Heart left ventricle (tissue), 13 donors: ENCODE measurements around the gene UBALD2.

Source experiments
- CTCF ChIP-seq, 12 donors: fragments of 200-600 bp; sonication (generic) in 4 of 12; IDR thresholded peaks; one replicate each; pipeline versions ENCODE4 v1.5.0 to v1.8.0; 2018 to 2022; ENCODE audit warnings: antibody characterized with exemption in 12 of 12, mild to moderate bottlenecking in 5 of 12
- POLR2A ChIP-seq, 2 donors: fragments of 450-650 bp; IDR thresholded peaks; one replicate each; pipeline ENCODE4 v1.6.1; 2017; ENCODE audit warnings: antibody characterized with exemption in 2 of 2, mild to moderate bottlenecking in 2 of 2, moderate library complexity in 2 of 2
- donor health status: ischemic (EF 13 %, LVEDD 7.1; RV severe dilation, severe dysfunction).
- donor health status: DM: no; HTN: yes; CAD: no.
- donor health status: DM: no; HTN: no; CAD: no.
- donor health status: ischemic (EF 25% LVEDD 6.9; RV normal size, moderate dysfunction).
- donor health status: ischemic (EF 25% LVEDD 5.7; RV mildly dilated, moderate dysfunction).
- donor health status: ischemic (EF 35%, LVEDD 5.7; RV mildly dilated, moderate dysfunction).
- donor health status: nonischemic (EF 11% LVEDD 7.7; RV severe dilation, severe dysfunction).
- donor health status: DM: yes; HTN: yes; CAD: no.
- donor health status: PGD.
- donor health status: ischemic (EF 29% LVEDD 5.4; RV normal size, mild dysfunction).
- donor health status: nonischemic (EF 23%, LVEDD 6.1; RV moderate dilation, normal function).

DNA sequence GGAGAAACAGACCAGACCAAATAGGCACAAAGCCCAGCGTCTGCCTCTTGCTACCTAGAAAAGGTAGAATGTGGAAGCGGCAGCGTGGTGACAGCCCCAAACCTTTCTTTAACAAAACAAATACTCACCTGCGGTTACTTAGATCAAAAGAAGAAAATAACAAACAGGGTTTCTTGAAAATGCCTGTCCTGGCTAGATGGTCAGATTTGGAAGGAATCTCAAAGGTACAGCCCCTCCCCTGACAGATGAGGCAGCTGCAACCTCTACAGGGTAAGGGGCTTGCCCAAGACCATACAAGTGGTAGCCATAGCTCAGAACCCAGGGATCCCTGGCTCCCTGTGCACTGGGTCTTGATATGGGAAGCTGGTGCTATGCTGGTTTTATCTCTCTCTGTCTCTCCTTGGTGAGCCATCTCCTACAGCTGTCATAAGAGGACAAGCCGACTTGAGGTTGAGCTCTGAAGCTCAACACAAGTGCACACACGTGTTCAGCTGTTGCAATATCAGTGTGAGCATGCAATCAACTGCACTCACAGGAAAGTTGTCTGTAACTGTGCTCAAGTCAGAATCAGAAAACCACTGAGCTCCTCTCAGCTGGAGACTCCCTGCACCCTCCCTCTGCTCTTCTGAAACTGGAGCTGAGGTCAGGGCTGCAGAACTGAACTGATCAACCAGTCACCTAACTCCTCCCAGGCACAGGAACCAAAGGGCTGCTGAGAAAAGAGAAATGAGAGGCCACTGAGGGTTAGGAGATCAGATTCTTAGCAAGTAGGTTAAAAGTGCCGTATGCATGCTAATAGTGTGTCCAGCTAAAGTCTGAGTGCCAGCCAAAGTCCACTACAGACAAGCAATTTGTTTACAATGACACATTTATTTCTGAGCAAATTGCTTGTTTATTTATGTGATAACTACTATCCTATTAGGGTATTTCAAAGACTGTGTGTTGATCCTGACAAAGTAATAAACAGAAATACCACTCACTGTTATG, 18.8 kb upstream of the UBALD2 start:
- TF ChIP-seq CTCF (IDR thresholded peaks at IDR 0.05) (no peak), POLR2A (IDR thresholded peaks at IDR 0.05) (no peak)
